Epithelial cell of esophagus (primary cell): Measurements from ENCODE around the gene CACNA1F.

Experiments
- DNase-seq: peaks from one replicate; pipeline ENCODE4 v3.0.0; 2010; ENCODE audit warnings: low read depth
- H3K4me3 ChIP-seq: 2 replicates; pipeline ENCODE4 v1.5.1; 2011; ENCODE audit warnings: mild to moderate bottlenecking, low read length, control low read depth
- TF ChIP-seq, protein P1 (sequence below): IDR thresholded peaks from 2 replicates; pipeline ENCODE4 v1.5.1; 2011; ENCODE audit warnings: low read depth, mild to moderate bottlenecking, low read length, control low read depth, inconsistent platforms; ENCODE audit not compliant: insufficient read depth; ENCODE audit errors: missing control alignments

Gene CACNA1F

GRCh38 chrX:49221868-49222267 is 11.3 kb downstream of the CACNA1F start:
- no peak overlapping the region for H3K4me3 ChIP-seq
- TF ChIP-seq, protein P1, sequence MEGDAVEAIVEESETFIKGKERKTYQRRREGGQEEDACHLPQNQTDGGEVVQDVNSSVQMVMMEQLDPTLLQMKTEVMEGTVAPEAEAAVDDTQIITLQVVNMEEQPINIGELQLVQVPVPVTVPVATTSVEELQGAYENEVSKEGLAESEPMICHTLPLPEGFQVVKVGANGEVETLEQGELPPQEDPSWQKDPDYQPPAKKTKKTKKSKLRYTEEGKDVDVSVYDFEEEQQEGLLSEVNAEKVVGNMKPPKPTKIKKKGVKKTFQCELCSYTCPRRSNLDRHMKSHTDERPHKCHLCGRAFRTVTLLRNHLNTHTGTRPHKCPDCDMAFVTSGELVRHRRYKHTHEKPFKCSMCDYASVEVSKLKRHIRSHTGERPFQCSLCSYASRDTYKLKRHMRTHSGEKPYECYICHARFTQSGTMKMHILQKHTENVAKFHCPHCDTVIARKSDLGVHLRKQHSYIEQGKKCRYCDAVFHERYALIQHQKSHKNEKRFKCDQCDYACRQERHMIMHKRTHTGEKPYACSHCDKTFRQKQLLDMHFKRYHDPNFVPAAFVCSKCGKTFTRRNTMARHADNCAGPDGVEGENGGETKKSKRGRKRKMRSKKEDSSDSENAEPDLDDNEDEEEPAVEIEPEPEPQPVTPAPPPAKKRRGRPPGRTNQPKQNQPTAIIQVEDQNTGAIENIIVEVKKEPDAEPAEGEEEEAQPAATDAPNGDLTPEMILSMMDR, result no peak
- no peak for DNase-seq

DNA sequence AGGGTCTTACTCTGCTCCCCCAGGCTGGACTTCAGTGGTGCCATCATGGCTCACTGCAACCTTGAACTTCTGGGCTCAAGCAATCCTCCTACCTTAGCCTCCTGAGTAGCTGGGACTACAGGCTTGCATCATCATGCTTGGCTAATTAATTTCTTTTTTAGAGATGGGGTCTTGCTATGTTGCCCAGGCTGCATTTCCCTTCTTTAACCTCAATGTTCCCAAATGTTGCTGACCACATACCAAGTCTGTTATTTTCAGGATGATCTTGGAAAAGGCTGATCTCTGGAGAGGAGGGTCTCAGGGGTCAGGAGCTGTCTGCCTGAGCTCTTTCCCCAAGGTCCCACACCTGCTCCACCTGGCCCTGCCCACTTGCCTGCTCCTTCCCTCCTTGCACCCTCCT is 13.0 kb downstream of the CACNA1F start:
- no peak for DNase-seq
- H3K4me3 ChIP-seq, result no peak overlapping the region
- TF ChIP-seq, protein P1, result no peak

- TF ChIP-seq, protein P1, result no peak
- DNase-seq, result no peak
- no peak overlapping the region for H3K4me3 ChIP-seq
Measured at GRCh38 chrX:49214996-49215526, 18.1 kb downstream of the CACNA1F start.

- DNase-seq, result no peak
- TF ChIP-seq, protein P1, result no peak
- no peak overlapping the region for H3K4me3 ChIP-seq
Measured at GRCh38 chrX:49214416-49214815, 18.7 kb downstream of the CACNA1F start.

- no peak for DNase-seq
- no peak overlapping the region for H3K4me3 ChIP-seq
- TF ChIP-seq, protein P1, result no peak
Measured at GRCh38 chrX:49212861-49213260, 20.3 kb downstream of the CACNA1F start.

DNA sequence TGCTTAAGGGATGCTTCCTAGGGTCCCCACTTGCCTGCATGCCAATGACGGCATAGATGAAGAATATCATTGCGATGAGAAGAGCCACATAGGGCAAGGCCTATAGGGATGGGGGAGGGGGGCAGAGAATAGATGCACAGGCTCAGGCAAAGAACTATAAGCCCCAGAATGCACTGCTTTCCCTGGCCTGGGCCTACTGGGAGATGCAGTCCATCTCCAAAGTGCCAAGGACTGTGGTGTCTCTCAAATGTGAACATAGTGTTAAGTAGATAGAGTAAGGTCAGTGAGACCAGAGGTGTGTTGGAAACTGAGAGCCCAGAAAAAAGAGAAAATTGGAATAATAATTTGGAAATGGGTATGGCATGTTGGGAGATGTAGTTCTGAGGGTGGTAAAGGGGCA is 20.9 kb downstream of the CACNA1F start:
- TF ChIP-seq, protein P1, result no peak
- H3K4me3 ChIP-seq, result no peak overlapping the region
- DNase-seq, result no peak

DNA sequence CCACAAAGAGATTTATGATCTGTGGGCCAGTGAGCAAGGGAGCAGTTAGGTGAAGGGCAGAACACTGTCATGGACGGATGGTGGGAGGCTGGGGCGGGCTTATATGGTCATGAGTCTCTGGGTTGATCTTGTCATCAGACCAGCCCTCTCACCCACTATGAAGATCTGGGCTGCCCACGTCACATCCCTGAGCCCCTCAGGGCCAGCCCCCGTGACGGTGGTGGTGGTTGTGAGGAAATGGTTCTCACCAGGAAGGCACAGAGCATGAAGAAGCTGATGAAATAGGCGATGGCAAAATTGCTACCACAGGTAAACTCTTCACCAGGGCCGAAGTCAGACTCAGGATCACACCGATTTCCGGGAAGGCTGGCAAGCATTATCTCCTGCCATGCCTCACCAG is 22.1 kb downstream of the CACNA1F start:
- TF ChIP-seq, protein P1, result no peak
- no peak for DNase-seq
- no peak overlapping the region for H3K4me3 ChIP-seq
